ENCODE measurements around the gene EZR.

EZR gene

DNA sequence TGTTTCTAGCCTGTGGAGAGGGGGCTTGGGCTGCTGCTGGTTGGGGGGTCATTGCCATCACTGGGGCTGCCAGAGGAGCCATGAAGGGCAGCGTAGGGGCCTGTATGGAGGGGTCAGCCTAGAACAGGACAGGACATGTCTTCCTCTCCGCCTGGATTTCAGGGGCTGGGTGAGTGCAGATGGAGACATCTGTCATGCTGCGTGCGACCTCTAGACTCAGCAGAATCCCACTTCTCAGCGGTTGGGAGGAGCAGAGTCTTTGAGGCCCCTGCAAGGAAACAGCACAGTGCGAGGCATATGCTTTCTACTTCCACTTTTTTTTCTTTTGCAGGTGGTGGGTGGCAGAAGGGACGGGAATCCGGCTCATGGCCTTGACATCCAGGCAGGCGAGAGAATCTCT is 67.9 kb downstream of the EZR start:
- TF ChIP-seq POLR2AphosphoS5 (IDR thresholded peaks at IDR 0.05; ENCODE audit: low read depth, low read length) (no peak), POLR2A (IDR thresholded peaks at IDR 0.05; ENCODE audit: low read depth, low read length) (no peak), TAF1 (IDR thresholded peaks at IDR 0.05; ENCODE audit: borderline replicate concordance, low read depth, low read length) (no peak)
- DNase-seq (ENCODE audit: insufficient read length) = no peak
- FAIRE-seq = no peak

DNA sequence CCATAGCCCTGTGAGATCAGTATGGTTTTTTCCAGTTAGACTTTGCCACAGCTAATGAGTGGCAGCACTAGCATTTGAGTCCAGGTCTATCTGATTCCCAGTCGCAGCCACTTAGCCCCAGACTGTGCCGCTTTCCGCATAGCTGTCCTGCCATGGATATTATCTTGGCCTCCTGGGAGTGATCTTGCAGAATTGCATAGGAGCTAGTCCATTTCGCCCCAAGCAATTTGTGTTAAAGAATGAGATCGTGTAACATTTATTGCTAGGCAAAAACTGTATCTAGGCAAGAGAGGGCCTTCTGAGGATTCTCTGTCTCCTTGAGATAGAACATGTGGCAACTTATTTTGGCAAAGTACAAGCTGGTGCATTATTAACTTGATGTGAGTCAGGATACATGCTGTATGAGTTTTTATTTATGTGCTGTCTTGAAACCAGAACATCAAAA is 74.2 kb downstream of the EZR start:
- no peak for FAIRE-seq

DNA sequence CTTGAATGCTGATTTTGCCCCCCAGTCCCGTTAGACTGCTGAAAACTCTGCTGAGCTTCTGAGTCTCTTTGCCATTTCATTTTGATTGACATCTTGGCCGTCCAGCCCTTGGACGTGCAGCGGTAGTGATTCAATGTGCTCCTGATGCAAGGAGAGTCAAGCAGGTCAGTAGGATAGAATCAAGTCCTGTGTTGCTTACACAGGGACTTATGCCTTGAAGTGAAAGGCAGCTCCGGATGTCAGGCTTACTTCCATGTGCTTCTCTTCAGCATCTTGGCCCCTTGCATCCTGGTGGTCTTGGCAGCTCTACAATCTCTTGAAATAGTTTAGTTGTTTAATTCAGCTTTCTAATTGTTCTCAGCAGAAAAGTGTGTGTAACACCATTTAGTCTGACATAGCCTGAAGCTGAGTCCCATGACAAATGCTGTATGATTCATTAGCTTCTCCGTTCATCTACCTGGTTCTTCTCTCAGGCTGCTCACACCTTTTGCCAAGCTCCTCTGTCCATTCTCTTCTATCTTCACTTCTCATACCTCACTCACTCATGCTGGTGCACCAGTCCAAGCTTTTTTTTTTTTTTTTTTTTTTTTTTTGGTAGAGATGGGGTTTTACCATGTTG is 76.0 kb downstream of the EZR start:
- TF ChIP-seq POLR2AphosphoS5 (IDR thresholded peaks at IDR 0.05; ENCODE audit: low read depth, low read length) (no peak), TAF1 (IDR thresholded peaks at IDR 0.05; ENCODE audit: borderline replicate concordance, low read depth, low read length) (no peak), POLR2A (IDR thresholded peaks at IDR 0.05; ENCODE audit: low read depth, low read length) (no peak)
- no peak for FAIRE-seq
- no peak for DNase-seq (ENCODE audit: insufficient read length)

More for the DNA sequence above, 74.2 kb downstream of the EZR start:
- no peak for DNase-seq (ENCODE audit: insufficient read length)
- TF ChIP-seq TAF1 (IDR thresholded peaks at IDR 0.05; ENCODE audit: borderline replicate concordance, low read depth, low read length) (no peak), POLR2AphosphoS5 (IDR thresholded peaks at IDR 0.05; ENCODE audit: low read depth, low read length) (no peak), POLR2A (IDR thresholded peaks at IDR 0.05; ENCODE audit: low read depth, low read length) (no peak)

DNA sequence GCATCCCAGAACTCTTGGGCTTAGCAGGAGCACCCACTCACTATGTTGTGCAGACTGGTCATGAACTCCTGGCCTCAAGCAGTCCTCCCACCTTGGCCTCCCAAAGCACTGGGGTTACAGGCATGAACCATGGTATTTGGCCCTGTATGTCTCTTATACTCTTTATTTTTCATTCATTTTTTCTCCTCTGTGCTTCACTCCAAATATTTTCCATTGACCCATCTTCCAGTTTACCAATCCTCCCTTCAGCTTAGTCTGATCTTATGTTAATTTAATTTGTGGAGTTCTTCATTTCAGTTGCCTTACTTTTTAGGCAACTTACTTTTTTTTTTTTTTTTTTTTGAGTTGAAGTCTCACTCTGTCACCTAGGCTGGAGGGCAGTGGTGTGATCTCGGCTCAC is 79.5 kb downstream of the EZR start:
- FAIRE-seq (no peak), DNase-seq (ENCODE audit: insufficient read length) (no peak)
- TF ChIP-seq POLR2A (IDR thresholded peaks at IDR 0.05; ENCODE audit: low read depth, low read length) (no peak), POLR2AphosphoS5 (IDR thresholded peaks at IDR 0.05; ENCODE audit: low read depth, low read length) (no peak), TAF1 (IDR thresholded peaks at IDR 0.05; ENCODE audit: borderline replicate concordance, low read depth, low read length) (no peak)

DNA sequence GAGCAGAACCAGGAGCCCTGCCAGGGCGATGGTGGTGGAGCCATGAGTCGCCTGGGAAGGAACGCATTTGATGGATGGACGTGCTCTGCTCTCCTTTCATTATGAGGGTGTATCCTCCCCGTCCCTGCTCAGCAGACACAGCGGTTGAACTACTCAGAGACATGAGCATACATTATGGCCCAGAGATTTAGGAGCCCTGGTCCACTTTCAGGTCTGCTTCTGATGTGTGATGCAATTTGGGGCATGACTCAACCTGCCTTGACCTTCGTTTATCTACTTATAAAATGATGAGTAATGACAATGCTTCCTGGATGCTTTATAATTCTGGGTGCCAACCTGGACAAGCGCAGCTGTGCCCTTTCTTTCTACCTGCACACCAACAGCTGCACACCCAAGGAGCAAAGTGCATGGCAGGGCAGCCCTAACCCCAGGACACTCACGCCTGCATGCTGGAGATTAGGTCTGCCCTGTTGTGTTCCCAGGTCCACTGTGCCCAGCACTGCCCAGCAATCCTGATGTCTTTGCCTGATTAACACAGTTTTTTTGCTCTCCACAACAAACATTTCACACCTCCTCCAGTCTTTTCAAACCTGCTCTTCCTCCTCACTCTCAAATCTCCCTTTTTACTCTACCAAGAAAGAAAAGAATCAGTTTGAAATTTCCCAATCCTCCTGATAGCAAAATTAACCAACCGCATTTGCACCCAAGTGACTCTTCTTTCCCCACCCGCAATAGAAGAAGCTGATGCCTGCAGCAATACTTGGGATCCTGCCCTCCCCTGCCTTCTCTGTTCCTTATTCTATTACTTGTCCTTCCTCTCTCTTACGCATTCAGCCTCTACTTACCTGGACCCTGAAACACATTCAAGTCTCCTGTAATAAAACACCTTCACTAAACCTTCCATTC is 81.2 kb downstream of the EZR start:
- FAIRE-seq = no peak
- no peak for DNase-seq (ENCODE audit: insufficient read length)
- no peak for TF ChIP-seq POLR2A (IDR thresholded peaks at IDR 0.05; ENCODE audit: low read depth, low read length)
- no peak for TF ChIP-seq POLR2AphosphoS5 (IDR thresholded peaks at IDR 0.05; ENCODE audit: low read depth, low read length)
- TF ChIP-seq TAF1 (IDR thresholded peaks at IDR 0.05; ENCODE audit: borderline replicate concordance, low read depth, low read length) = no peak

DNA sequence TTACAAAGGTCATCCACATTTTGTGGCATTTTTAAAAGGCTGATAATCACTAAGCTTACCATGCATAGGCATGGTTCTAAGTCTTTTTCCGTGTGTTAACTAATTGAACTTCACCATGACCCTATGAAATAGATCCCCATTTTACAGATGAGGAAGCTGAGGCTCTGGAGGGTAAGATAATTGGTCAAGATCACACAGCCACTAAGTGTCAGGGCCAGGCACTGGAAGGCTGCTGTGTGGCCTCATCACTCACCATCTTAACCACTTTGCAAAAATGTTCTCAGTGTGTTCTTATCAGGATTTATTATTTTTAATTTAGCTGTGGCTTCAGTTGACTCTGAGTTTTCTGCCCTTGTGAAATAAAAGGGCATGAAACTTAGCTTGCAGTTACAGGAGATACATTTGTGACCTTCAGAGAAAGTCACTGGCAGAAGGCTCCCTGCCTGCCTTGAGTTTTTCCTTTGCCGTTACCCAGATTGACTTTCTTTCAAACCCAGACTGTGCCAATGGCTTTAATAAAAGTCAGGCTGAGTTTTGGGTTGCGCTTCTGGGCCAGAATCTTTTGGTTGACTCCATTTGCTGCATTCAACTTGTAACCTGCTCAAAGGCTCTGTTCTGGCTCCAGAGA is 82.0 kb downstream of the EZR start:
- DNase-seq (ENCODE audit: insufficient read length) (no peak), FAIRE-seq (no peak)
- TF ChIP-seq POLR2A (IDR thresholded peaks at IDR 0.05; ENCODE audit: low read depth, low read length) (no peak), TAF1 (IDR thresholded peaks at IDR 0.05; ENCODE audit: borderline replicate concordance, low read depth, low read length) (no peak), POLR2AphosphoS5 (IDR thresholded peaks at IDR 0.05; ENCODE audit: low read depth, low read length) (no peak)

DNA sequence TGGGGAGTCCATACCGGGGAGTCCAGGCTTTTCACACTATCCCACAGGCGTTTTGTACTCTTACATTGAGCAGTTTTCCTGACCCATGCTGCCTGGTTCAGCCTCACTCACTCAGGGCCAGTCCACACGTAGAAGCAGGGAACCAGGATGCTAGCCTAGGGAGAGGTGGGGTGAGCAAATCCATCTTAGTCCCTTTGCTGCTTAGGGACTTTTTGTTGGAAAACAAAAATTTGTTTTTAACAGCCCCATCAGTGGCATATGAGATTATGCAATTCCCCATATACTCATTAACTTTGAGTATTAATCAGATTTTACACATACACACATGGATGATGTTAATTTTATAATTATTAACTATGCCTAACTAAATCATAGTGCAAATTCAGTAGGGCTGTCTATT is 84.2 kb downstream of the EZR start:
- DNase-seq (ENCODE audit: insufficient read length) = no peak
- TF ChIP-seq POLR2A (IDR thresholded peaks at IDR 0.05; ENCODE audit: low read depth, low read length) (no peak), TAF1 (IDR thresholded peaks at IDR 0.05; ENCODE audit: borderline replicate concordance, low read depth, low read length) (no peak), POLR2AphosphoS5 (IDR thresholded peaks at IDR 0.05; ENCODE audit: low read depth, low read length) (no peak)
- no peak for FAIRE-seq

DNA sequence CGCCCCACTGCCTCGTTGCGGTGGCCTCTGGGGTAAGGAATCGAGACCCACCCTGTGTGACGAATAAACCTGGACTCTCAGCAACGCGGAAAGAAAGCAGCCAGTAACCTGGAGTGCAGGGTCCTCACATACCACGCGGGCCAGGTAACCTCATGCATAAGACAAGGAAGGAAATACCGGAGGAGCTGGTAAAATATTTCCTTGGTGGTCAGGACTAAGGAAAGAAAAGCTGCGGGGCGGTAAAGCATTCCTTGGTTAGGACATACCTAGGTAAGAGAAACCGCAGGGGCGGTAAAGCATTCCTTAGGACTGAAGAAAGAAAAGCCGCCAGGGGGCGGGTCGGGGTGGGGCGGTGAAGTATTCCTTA is 88.6 kb downstream of the EZR start:
- TF ChIP-seq TAF1 (IDR thresholded peaks at IDR 0.05; ENCODE audit: borderline replicate concordance, low read depth, low read length) = no peak
- no peak for TF ChIP-seq POLR2A (IDR thresholded peaks at IDR 0.05; ENCODE audit: low read depth, low read length)
- no peak for FAIRE-seq

DNA sequence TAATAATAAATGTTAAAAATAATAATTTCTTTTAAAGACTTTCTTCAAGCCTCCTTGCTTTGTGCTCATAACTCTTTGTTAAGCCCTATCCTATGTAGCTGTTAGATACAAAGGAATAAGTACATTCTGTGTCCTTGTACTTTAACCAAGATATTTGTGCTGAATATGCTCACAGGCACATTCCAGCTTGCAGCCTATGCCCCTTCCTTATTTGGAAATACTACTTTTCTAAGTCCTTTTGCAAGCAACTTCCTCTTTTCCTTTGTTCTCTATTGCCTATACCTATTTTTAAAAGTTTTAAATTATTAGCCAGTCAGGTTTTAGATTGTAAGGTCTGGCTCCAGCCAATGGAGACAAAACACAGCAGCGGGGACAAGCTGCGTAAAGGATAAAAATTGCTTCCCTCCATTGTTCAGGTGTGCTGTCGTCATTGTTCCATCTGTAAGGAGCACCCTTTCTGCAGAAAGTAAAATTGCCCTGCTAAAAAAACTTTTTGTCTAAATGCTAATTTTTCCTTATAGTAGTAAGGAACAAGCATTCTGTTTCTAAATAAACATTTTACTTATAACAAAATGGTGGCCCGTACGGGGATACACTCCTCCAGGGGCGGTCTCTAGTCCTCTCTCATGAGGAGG is 89.1 kb downstream of the EZR start:
- TF ChIP-seq TAF1 (IDR thresholded peaks at IDR 0.05; ENCODE audit: borderline replicate concordance, low read depth, low read length) = no peak
- TF ChIP-seq POLR2A (IDR thresholded peaks at IDR 0.05; ENCODE audit: low read depth, low read length) = no peak
- TF ChIP-seq POLR2AphosphoS5 (IDR thresholded peaks at IDR 0.05; ENCODE audit: low read depth, low read length) = no peak
- no peak for DNase-seq (ENCODE audit: insufficient read length)
- no peak for FAIRE-seq

More for the DNA sequence above, 88.6 kb downstream of the EZR start:
- no peak for DNase-seq (ENCODE audit: insufficient read length)

DNA sequence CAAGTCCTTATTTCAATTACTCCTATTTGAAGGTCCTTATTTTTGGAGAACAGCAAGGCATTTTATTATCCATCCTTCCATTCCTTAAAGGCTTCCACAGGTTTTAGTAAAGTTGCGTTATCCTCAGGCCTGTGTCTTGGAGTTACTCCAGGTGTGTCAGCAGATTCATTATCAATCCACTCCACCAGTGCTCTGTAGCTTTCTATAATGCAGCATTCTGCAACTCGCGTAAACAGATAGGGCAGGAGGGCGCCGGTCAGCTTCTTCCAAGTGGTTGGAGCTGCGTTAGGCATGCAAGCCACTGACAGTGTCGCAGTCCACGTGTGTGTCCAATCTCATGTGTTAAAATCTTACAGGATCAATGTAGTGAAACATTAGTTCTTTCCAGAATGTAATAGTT is 93.5 kb downstream of the EZR start:
- DNase-seq (ENCODE audit: insufficient read length) = no peak
- TF ChIP-seq POLR2A (IDR thresholded peaks at IDR 0.05; ENCODE audit: low read depth, low read length) (no peak), POLR2AphosphoS5 (IDR thresholded peaks at IDR 0.05; ENCODE audit: low read depth, low read length) (no peak), TAF1 (IDR thresholded peaks at IDR 0.05; ENCODE audit: borderline replicate concordance, low read depth, low read length) (no peak)
- no peak for FAIRE-seq

DNA sequence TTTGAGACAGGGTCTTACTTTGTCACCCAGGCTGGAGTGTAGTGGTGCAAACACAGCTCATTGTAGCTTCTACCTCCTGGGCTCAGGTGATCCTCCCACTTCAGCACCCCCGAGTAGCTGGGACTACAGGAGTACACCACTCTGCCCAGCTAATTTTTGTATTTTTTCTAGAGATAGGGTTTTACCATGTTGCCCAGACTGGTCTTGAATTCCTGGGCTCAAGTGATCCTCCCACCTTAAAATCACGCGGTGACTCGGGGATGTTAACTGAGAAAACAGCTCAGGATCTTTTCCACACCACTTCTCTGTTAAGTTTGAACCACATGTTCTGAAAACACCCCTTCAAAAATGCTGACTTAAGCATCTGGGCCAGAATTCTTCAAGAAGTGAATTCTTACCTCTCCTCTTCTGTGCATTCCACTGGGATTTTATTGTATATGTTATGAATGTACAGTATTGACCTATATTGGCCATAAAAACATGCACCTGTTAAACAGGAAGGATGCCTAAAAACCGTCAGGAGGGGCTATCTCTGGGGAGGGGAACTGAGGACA is 96.9 kb downstream of the EZR start:
- no peak for TF ChIP-seq TAF1 (IDR thresholded peaks at IDR 0.05; ENCODE audit: borderline replicate concordance, low read depth, low read length)
- no peak for TF ChIP-seq POLR2AphosphoS5 (IDR thresholded peaks at IDR 0.05; ENCODE audit: low read depth, low read length)
- no peak for TF ChIP-seq POLR2A (IDR thresholded peaks at IDR 0.05; ENCODE audit: low read depth, low read length)
- FAIRE-seq = no peak
- no peak for DNase-seq (ENCODE audit: insufficient read length)

All from GM12892 (cell line).